HL-60 (cell line): ENCODE data around the gene FITM2.

Source experiments
- DNase-seq, 2 experiments: peaks; one replicate each; pipeline ENCODE4 v3.0.0-alpha.2; 2010 to 2020; ENCODE audit warnings: low read depth in 1 of 2, low spot score in 1 of 2
- H3K27ac ChIP-seq: fragments of 250-450 bp; sonication (Bioruptor Pico); replicated peaks from 2 replicates; pipeline ENCODE4 v1.5.1; 2020; ENCODE audit warnings: mild to moderate bottlenecking, moderate library complexity
- H3K27me3 ChIP-seq: fragments of 250-450 bp; sonication (Bioruptor Pico); 2 replicates; pipeline ENCODE4 v1.5.1; 2021; ENCODE audit warnings: mild to moderate bottlenecking, moderate library complexity; ENCODE audit not compliant: insufficient read depth, poor library complexity, severe bottlenecking
- H3K4me3 ChIP-seq: replicated peaks from 2 replicates; pipeline ENCODE4 v1.5.1; 2011; ENCODE audit warnings: mild to moderate bottlenecking, control low read depth, low read length; ENCODE audit not compliant: insufficient read depth
- CTCF ChIP-seq: IDR thresholded peaks from one replicate; pipeline ENCODE4 v1.5.1; 2011; ENCODE audit warnings: low read length, control low read depth, inconsistent platforms; ENCODE audit not compliant: insufficient read depth
- GABPA ChIP-seq: IDR thresholded peaks from 2 replicates; pipeline ENCODE4 v1.6.1; 2012; ENCODE audit warnings: low read depth
- POLR2AphosphoS5 ChIP-seq: IDR thresholded peaks from 2 replicates; pipeline ENCODE4 v1.6.1; 2012; ENCODE audit warnings: low read depth
- REST ChIP-seq: IDR thresholded peaks from 2 replicates; pipeline ENCODE4 v1.6.1; 2012; ENCODE audit warnings: low read depth; ENCODE audit not compliant: insufficient replicate concordance
- SPI1 ChIP-seq: IDR thresholded peaks from 2 replicates; pipeline ENCODE4 v1.6.1; 2012; ENCODE audit warnings: low read depth, mild to moderate bottlenecking, borderline replicate concordance
- long read RNA-seq: library from polyadenylated mRNA; unstranded; transcript quantifications from one replicate; pipeline ENCODE4 v2.0.0, GENCODE V29; 2020

The FITM2 gene
- long read RNA-seq, partial matches to known transcripts, result 0 of 17 reads
- long read RNA-seq, other reads (novel, unspliced or antisense), result 17 of 17 reads

GRCh38 chr20:44310664-44311639, at the start of gene FITM2:
TSS of gene FITM2 (minus strand) at chr20:44311202. CDS start at chr20:44311148, 54 bp downstream.
- peak; percentile 96 to 97 for DNase-seq
- no peaks in the 10 kb centered on the region for H3K27me3 ChIP-seq
- peak within 1 kb of the TSS; percentile 77 for H3K27ac ChIP-seq
- no peak for TF ChIP-seq REST
- TF ChIP-seq POLR2AphosphoS5, result no peak; the same call in 1 of the 2 replicates
- no peak for TF ChIP-seq SPI1
- TF ChIP-seq CTCF, result peak; percentile 78
- H3K4me3 ChIP-seq, result peak within 1 kb of the TSS; percentile 99

GRCh38 chr20:44360221-44360620, 49.2 kb upstream of the FITM2 start:
- TF ChIP-seq SPI1 (no peak), REST (no peak), POLR2AphosphoS5 (no peak), GABPA (no peak), CTCF (no peak)
- no peak overlapping the region for H3K4me3 ChIP-seq
- peaks cover 2% of the 10 kb centered on the region for H3K27me3 ChIP-seq
- H3K27ac ChIP-seq, result no peak overlapping the region
- DNase-seq, result no peak

GRCh38 chr20:44358776-44359175, 47.8 kb upstream of the FITM2 start:
- Histone ChIP-seq H3K27me3 (peaks cover 2% of the 10 kb centered on the region), H3K4me3 (no peak overlapping the region), H3K27ac (no peak overlapping the region)
- TF ChIP-seq CTCF, result no peak
- no peak for DNase-seq
